Chondrocyte (in vitro differentiated cells): Measurements from ENCODE around the gene SNAPC4. TPM values are rescaled to one million over a fixed set of nuclear protein-coding genes. Genes with fewer than 3 reads are reported as not detected.
"Not testable (repeated sequence)": the region's sequence is repeated elsewhere in the genome, so short reads cannot be mapped to it uniquely, and the experiment has no call there.

Experiments
- DNase-seq: peaks from one replicate; pipeline ENCODE4 v3.0.0; 2021; ENCODE audit warnings: mixed read lengths, low spot score
- H3K27ac Mint-ChIP-seq: one replicate; pipeline ENCODE4 v1.8.0; 2021; ENCODE audit warnings: mild to moderate bottlenecking, moderate library complexity, mixed read lengths; ENCODE audit not compliant: unreplicated experiment
- H3K27me3 Mint-ChIP-seq: 2 replicates; pipeline ENCODE4 v1.8.0; 2021; ENCODE audit warnings: low read depth, mixed read lengths
- H3K36me3 Mint-ChIP-seq: 2 replicates; pipeline ENCODE4 v1.8.0; 2021; ENCODE audit warnings: low read depth, mixed read lengths
- H3K4me1 Mint-ChIP-seq: 2 replicates; pipeline ENCODE4 v1.8.0; 2021; ENCODE audit warnings: low read depth, mild to moderate bottlenecking, mixed read lengths
- H3K4me3 Mint-ChIP-seq: one replicate; pipeline ENCODE4 v1.8.0; 2021; ENCODE audit warnings: mild to moderate bottlenecking, moderate library complexity, mixed read lengths; ENCODE audit not compliant: unreplicated experiment
- H3K9me3 Mint-ChIP-seq: 2 replicates; pipeline ENCODE4 v1.8.0; 2021; ENCODE audit warnings: low read depth, mixed read lengths
- total RNA-seq: library from RNA; stranded (reverse); gene quantifications from 3 replicates; pipeline ENCODE4 v1.2.1, GENCODE V29; 2021
- TF ChIP-seq, protein P1 (sequence below): fragments of 200-600 bp; sonication (generic); IDR thresholded peaks from 2 replicates; pipeline ENCODE4 v1.5.0; 2021; ENCODE audit warnings: antibody characterized with exemption, mild to moderate bottlenecking, moderate library complexity

SNAPC4 gene
- total RNA-seq, 1 donor from 2014 or later: 7.9 TPM

DNA sequence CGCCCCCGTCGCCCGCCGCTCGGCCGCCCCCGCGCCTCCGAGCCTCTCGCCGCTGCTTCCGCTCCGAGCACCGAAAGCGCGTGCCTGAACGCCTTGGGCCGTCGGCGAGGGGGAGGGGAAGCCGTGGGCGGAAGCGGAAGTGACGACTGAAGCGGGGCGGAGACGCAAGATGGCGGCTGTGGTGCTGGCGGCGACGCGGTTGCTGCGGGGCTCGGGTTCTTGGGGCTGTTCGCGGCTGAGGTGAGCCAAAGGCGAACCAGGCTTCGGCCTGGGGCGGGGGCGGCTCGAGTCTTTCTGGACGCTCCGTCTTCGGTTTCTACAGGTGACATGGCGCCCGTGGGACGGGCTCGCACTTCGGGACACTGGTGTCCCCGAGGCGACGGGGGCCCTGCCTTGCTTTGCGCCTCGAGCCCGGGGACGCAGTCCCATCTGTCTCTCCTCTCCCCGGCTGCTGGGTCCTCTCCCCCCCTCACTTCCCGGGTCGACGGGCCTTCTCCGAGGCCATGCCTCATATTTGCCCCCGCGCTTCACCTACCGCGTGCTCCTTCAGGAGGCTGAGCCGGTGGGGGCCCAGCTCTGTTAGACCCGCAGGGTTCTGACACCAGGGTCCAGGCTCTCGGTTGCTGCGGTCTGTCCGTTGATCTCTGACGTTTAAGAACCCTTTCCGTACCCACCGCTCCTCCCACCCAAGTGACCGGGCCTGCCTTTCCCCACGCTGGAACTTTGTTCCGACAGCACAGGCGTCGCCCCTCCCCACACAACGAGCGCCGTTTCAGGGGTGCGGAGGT, 10.7 kb upstream of the SNAPC4 start, which contains the start of the genes ENTR1 and PMPCA:
Gene ENTR1, minus strand, starts transcription at position 115 of the 788 bp plus-strand sequence. CDS start 217 bp downstream, outside the sequence.
Gene PMPCA, plus strand, starts transcription at position 159 of the 788 bp plus-strand sequence. Its CDS starts 11 bp downstream, at position 170.
- Mint-ChIP-seq H3K36me3 (peaks cover 24% of the 10 kb centered on the region), H3K9me3 (no peaks in the 10 kb centered on the region), H3K27me3 (no peaks in the 10 kb centered on the region), H3K27ac (peak within 1 kb of the TSS; percentile 88), H3K4me3 (peak within 1 kb of the TSS; percentile 89), H3K4me1 (peaks cover 33% of the 10 kb centered on the region)
- peak; percentile 95 for DNase-seq
- TF ChIP-seq, protein P1, sequence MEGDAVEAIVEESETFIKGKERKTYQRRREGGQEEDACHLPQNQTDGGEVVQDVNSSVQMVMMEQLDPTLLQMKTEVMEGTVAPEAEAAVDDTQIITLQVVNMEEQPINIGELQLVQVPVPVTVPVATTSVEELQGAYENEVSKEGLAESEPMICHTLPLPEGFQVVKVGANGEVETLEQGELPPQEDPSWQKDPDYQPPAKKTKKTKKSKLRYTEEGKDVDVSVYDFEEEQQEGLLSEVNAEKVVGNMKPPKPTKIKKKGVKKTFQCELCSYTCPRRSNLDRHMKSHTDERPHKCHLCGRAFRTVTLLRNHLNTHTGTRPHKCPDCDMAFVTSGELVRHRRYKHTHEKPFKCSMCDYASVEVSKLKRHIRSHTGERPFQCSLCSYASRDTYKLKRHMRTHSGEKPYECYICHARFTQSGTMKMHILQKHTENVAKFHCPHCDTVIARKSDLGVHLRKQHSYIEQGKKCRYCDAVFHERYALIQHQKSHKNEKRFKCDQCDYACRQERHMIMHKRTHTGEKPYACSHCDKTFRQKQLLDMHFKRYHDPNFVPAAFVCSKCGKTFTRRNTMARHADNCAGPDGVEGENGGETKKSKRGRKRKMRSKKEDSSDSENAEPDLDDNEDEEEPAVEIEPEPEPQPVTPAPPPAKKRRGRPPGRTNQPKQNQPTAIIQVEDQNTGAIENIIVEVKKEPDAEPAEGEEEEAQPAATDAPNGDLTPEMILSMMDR: no peak

DNA sequence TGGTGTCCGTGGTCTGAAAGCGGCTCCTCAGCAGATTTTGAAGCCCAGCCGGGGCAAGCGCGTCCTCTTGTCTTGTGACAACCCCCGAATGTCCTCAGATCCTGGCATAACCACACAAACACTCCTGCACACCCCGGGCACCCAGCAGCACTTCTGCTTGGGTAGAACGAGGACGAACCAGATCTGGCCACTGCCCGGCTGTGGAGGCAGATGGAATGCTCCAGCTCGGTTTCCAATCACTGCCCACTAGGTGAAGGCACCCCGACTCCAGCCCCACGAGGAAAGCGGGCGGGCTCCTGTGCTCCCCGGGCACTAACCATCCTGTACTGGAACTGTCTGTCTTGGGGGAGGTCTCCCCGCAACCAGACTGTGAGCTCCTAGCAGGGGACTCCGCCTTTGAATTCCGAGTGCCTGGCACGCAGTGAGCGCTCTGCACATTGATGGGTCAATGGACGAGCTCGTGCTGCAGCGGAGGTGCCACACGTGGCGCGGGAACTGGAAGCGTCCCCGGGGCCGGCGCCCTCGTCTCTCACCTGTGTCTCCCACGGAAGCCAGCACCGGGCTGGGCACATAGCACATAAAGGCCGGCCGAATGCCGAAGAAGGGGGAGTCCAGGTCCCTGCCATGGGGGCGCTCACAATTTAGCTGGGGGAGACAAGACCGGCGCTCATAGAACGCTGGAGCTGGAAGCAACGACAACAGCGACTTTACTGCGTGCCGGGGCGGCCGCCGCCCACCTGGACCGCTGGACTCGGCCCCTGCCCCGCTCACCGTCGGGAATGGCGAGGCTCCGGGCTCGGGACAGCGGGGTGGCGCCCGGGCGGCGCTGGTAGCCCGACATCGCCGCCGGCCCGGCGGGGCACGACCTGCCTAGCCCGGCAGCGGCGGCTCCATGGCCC, 9.8 kb upstream of the SNAPC4 start:
- TF ChIP-seq, protein P1: no peak
- peaks cover 27% of the 10 kb centered on the region for H3K36me3 Mint-ChIP-seq
- peak; percentile 89 for DNase-seq
- peak overlapping the region; percentile 89 for H3K4me3 Mint-ChIP-seq
- H3K9me3 Mint-ChIP-seq: no peaks in the 10 kb centered on the region
- no peaks in the 10 kb centered on the region for H3K27me3 Mint-ChIP-seq
- peak overlapping the region; percentile 88 for H3K27ac Mint-ChIP-seq
- peaks cover 33% of the 10 kb centered on the region for H3K4me1 Mint-ChIP-seq

DNA sequence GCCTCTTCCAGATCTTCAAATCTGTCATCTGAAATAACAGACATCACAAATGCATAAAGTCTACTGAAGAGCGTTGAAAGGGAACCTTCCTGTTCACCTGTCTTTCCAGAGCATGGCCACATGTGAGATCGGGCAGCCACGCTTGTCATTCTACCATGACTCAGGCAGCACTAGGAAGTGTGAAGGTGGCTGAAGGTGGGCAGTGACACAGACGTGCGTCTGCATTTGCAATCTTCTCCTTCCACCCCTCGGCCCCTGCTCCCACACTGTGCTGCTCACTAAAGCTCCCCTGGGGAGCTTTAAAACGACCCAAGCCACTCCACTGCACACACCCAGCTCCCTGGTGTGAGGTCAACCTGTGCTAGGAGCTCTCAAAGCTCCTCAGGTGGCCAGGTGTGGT, 7.9 kb upstream of the SNAPC4 start:
- H3K27ac Mint-ChIP-seq: no peak overlapping the region
- H3K27me3 Mint-ChIP-seq: no peaks in the 10 kb centered on the region
- H3K9me3 Mint-ChIP-seq: no peaks in the 10 kb centered on the region
- no peak overlapping the region for H3K4me3 Mint-ChIP-seq
- TF ChIP-seq, protein P1: no peak
- peaks cover 20% of the 10 kb centered on the region for H3K36me3 Mint-ChIP-seq
- no peak for DNase-seq
- peaks cover 30% of the 10 kb centered on the region for H3K4me1 Mint-ChIP-seq

DNA sequence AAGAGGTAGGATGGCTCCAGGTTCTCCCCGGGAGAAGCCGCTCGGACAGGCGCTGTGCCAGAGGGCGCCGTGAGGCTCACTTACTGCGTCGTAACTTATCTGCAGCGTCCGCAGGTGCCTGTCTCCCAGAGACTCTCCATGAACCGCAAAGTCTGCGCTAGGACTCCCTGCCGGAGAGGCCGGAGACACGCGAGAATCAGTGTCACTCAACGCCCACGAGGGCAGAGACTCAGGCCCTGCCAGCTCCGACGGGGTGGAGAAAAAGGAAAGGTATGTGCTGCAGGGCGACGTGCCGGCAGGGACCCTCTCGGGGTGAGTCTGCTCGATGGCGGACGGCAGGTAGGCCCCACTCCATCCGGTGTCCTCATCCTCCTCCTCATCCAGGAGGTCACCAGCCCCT, 7.1 kb upstream of the SNAPC4 start:
- peak; percentile 89 for DNase-seq
- H3K9me3 Mint-ChIP-seq, H3K27me3 Mint-ChIP-seq, H3K4me3 Mint-ChIP-seq, H3K27ac Mint-ChIP-seq: not testable (repeated sequence)
- H3K4me1 Mint-ChIP-seq: peaks cover 27% of the 10 kb centered on the region
- peaks cover 22% of the 10 kb centered on the region for H3K36me3 Mint-ChIP-seq

DNA sequence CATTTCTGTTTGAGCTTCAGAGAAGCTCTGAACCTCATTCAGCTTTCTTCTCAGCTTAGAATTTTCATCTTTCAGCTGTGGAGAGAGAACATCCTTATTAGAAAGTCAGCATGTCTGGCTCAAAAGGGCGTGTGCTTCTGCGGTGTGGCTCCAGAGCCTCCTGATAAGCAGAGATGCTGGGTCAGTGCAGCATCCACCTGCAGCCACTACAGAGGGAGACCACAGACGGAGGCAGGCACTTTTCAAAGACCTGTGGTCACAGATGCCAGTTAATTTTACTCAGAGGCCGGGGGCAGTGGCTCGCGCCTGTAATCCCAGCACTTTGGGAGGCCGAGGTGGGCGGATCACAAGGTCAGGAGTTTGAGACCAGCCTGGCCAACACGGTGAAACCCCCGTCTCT, 5.9 kb upstream of the SNAPC4 start:
- H3K4me3 Mint-ChIP-seq: not testable (repeated sequence)

DNA sequence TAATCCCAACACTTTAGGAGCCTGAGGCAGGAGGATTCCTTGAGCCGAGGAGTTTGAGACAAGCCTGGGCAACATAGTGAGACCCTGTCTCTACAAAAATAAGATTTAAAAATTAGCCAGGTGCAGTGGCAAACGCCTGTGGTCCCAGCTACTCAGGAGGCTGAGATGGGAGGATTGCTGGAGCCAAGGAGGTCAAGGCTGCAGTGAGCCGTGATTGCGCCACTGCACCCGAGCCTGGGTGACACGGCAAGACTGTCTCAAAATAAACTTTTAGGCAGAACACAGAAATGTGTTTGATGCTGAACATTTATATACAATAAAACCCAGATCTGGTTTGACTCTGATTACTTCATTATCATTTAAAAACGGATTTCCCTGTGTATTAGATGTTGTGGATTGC, 5.5 kb upstream of the SNAPC4 start:
- Mint-ChIP-seq H3K9me3 (no peaks in the 10 kb centered on the region), H3K27ac (no peak overlapping the region), H3K36me3 (peaks cover 22% of the 10 kb centered on the region), H3K4me3 (no peak overlapping the region), H3K27me3 (no peaks in the 10 kb centered on the region), H3K4me1 (peaks cover 17% of the 10 kb centered on the region)
- TF ChIP-seq, protein P1: no peak
- no peak for DNase-seq

More for the DNA sequence above, 5.9 kb upstream of the SNAPC4 start:
- not testable (repeated sequence) for H3K27me3 Mint-ChIP-seq, H3K27ac Mint-ChIP-seq, H3K9me3 Mint-ChIP-seq, DNase-seq
- Mint-ChIP-seq H3K4me1 (peaks cover 15% of the 10 kb centered on the region), H3K36me3 (peaks cover 22% of the 10 kb centered on the region)
